Measurements from ENCODE around the gene MCMBP. TPM values are rescaled to one million over a fixed set of nuclear protein-coding genes. Genes with fewer than 3 reads are reported as not detected.
"Not testable (repeated sequence)": the region's sequence is repeated elsewhere in the genome, so short reads cannot be mapped to it uniquely, and the experiment has no call there.

The MCMBP gene
- total and polyA plus RNA-seq, 4 donors: 31.1 to 46.5 (median 42.5) TPM

- Histone ChIP-seq H3K9me3 (ENCODE audit: control insufficient read depth, insufficient read depth, low read length) (no peaks in the 10 kb centered on the region), H3K27me3 (ENCODE audit: control insufficient read depth, insufficient read depth, low read length) (no peaks in the 10 kb centered on the region), H3K4me3 (ENCODE audit: low read depth, low read length) (no peak overlapping the region), H3K4me1 (ENCODE audit: control insufficient read depth, insufficient read depth, low read length) (no peaks in the 10 kb centered on the region), H3K27ac (ENCODE audit: low read depth, low read length) (no peak overlapping the region), H3K36me3 (ENCODE audit: control insufficient read depth, insufficient read depth, low read length) (peaks cover 10% of the 10 kb centered on the region)
- DNase-seq (ENCODE audit: low read depth in 4 of 6, low spot score in 6 of 6): peak in 1 of 6 donors; percentile 7
- WGBS (ENCODE audit: insufficient coverage): 84% methylated on average over 4 of the region's 6 CpGs
These were observed 70.6 kb downstream of the MCMBP start for GRCh38 chr10:119801998-119802538.

GRCh38 chr10:119801176-119801575, 71.5 kb downstream of the MCMBP start:
- no peaks in the 10 kb centered on the region for H3K9me3 ChIP-seq (ENCODE audit: control insufficient read depth, insufficient read depth, low read length)
- WGBS (ENCODE audit: insufficient coverage): no CpG with 5 or more reads among the region's 2 CpGs
- no peak for DNase-seq (ENCODE audit: low read depth in 4 of 6, low spot score in 6 of 6)
- H3K27ac ChIP-seq (ENCODE audit: low read depth, low read length): no peak overlapping the region
- no peaks in the 10 kb centered on the region for H3K4me1 ChIP-seq (ENCODE audit: control insufficient read depth, insufficient read depth, low read length)
- peaks cover 5% of the 10 kb centered on the region for H3K36me3 ChIP-seq (ENCODE audit: control insufficient read depth, insufficient read depth, low read length)
- no peak overlapping the region for H3K4me3 ChIP-seq (ENCODE audit: low read depth, low read length)
- no peaks in the 10 kb centered on the region for H3K27me3 ChIP-seq (ENCODE audit: control insufficient read depth, insufficient read depth, low read length)

- Histone ChIP-seq H3K4me3 (ENCODE audit: low read depth, low read length) (no peak overlapping the region), H3K4me1 (ENCODE audit: control insufficient read depth, insufficient read depth, low read length) (no peaks in the 10 kb centered on the region), H3K36me3 (ENCODE audit: control insufficient read depth, insufficient read depth, low read length) (no peaks in the 10 kb centered on the region), H3K9me3 (ENCODE audit: control insufficient read depth, insufficient read depth, low read length) (no peaks in the 10 kb centered on the region), H3K27me3 (ENCODE audit: control insufficient read depth, insufficient read depth, low read length) (no peaks in the 10 kb centered on the region), H3K27ac (ENCODE audit: low read depth, low read length) (no peak overlapping the region)
- DNase-seq (ENCODE audit: low read depth in 4 of 6, low spot score in 6 of 6): peak in 1 of 6 donors; percentile 32
- no CpG with 5 or more reads among the region's 6 CpGs for WGBS (ENCODE audit: insufficient coverage)
These were observed 76.6 kb downstream of the MCMBP start for GRCh38 chr10:119796039-119796438.

- 93% methylated on average over 3 of the region's 32 CpGs for WGBS (ENCODE audit: insufficient coverage)
- not testable (repeated sequence) for H3K27ac ChIP-seq (ENCODE audit: low read depth, low read length); H3K27me3 ChIP-seq (ENCODE audit: control insufficient read depth, insufficient read depth, low read length); DNase-seq (ENCODE audit: low read depth in 4 of 6, low spot score in 6 of 6); H3K4me1 ChIP-seq (ENCODE audit: control insufficient read depth, insufficient read depth, low read length); H3K9me3 ChIP-seq (ENCODE audit: control insufficient read depth, insufficient read depth, low read length); H3K4me3 ChIP-seq (ENCODE audit: low read depth, low read length); H3K36me3 ChIP-seq (ENCODE audit: control insufficient read depth, insufficient read depth, low read length)
These were observed 77.5 kb downstream of the MCMBP start for GRCh38 chr10:119795101-119795500.

DNA sequence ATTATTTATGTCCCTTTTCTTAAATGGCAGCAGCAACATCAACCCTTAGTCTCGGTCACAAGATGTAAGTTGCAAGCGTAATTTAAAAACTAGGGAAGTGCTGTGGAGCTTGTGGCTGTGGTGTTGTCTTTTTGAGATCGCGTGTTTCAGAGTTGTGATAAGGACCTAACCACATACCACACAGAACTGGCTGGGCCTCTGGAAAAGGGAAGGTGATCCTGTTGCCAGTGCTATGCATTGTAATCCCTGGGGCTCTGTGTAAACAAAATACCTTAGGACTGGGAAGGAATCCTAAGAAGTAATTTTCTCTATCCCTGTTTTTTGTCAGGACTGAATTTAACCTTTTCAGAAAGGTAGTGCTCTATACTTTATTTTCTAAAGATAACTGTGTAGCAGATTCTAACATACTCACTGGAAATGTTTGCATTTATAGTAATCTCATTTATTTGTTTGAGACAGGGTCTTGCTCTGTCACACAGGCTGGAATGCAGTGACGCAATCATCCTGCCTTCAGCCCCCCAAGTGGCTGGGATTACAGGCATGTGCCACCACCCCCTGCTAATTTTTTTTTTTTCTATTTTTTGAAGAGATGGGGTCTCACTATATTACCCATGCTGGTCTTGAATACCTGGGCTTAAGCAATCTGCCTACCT, 86.4 kb downstream of the MCMBP start:
- WGBS (ENCODE audit: insufficient coverage): no CpG with 5 or more reads among the region's 5 CpGs
- H3K4me3 ChIP-seq (ENCODE audit: low read depth, low read length): no peak overlapping the region
- no peaks in the 10 kb centered on the region for H3K27me3 ChIP-seq (ENCODE audit: control insufficient read depth, insufficient read depth, low read length)
- H3K36me3 ChIP-seq (ENCODE audit: control insufficient read depth, insufficient read depth, low read length): peaks cover 5% of the 10 kb centered on the region
- no peaks in the 10 kb centered on the region for H3K9me3 ChIP-seq (ENCODE audit: control insufficient read depth, insufficient read depth, low read length)
- no peak for DNase-seq (ENCODE audit: low read depth in 4 of 6, low spot score in 6 of 6)
- no peaks in the 10 kb centered on the region for H3K4me1 ChIP-seq (ENCODE audit: control insufficient read depth, insufficient read depth, low read length)
- no peak overlapping the region for H3K27ac ChIP-seq (ENCODE audit: low read depth, low read length)

DNA sequence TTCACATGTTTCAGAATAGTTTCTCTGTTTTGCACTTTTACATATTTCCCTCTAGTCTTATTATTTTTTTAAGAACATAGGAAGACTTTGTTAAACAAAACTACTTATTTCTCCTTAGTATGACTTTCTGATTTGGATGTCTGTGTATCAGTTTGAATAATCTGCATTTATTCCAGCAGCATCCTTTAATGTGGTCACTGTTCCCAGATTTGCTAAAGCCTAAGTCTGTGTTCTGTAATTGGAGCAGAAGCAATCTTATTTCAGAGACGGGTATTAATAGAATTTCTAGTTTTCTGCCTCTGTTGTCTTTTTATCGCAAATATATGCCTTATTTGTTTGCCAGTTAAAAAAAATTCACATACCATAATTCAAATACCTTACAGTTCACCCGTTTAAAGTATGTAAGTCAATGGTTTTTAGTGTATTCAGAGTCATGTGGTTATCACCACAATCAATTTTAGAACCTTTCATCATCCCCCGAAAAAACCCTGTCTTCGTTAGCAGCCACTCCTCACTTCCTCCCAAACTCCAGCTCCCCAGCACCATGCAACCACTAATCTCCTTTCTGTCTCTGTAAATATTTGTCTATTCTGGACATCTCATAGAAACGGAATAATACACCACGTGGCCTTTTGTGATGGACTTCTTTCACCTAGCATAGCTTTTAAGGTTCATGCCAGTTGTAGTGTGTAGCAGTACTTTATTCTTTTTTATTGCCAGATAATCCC, 88.1 kb downstream of the MCMBP start:
- no peak for DNase-seq (ENCODE audit: low read depth in 4 of 6, low spot score in 6 of 6)
- Histone ChIP-seq H3K4me3 (ENCODE audit: low read depth, low read length) (no peak overlapping the region), H3K27ac (ENCODE audit: low read depth, low read length) (no peak overlapping the region), H3K36me3 (ENCODE audit: control insufficient read depth, insufficient read depth, low read length) (peaks cover 5% of the 10 kb centered on the region), H3K4me1 (ENCODE audit: control insufficient read depth, insufficient read depth, low read length) (no peaks in the 10 kb centered on the region), H3K9me3 (ENCODE audit: control insufficient read depth, insufficient read depth, low read length) (no peaks in the 10 kb centered on the region), H3K27me3 (ENCODE audit: control insufficient read depth, insufficient read depth, low read length) (no peaks in the 10 kb centered on the region)
- WGBS (ENCODE audit: insufficient coverage): 73% methylated on average over 2 of the region's 7 CpGs

- no peak for DNase-seq (ENCODE audit: low read depth in 4 of 6, low spot score in 6 of 6)
- Histone ChIP-seq H3K27ac (ENCODE audit: low read depth, low read length) (no peak overlapping the region), H3K4me3 (ENCODE audit: low read depth, low read length) (no peak overlapping the region), H3K9me3 (ENCODE audit: control insufficient read depth, insufficient read depth, low read length) (no peaks in the 10 kb centered on the region), H3K27me3 (ENCODE audit: control insufficient read depth, insufficient read depth, low read length) (no peaks in the 10 kb centered on the region), H3K4me1 (ENCODE audit: control insufficient read depth, insufficient read depth, low read length) (no peaks in the 10 kb centered on the region), H3K36me3 (ENCODE audit: control insufficient read depth, insufficient read depth, low read length) (peaks cover 5% of the 10 kb centered on the region)
- WGBS (ENCODE audit: insufficient coverage): no CpG with 5 or more reads among the region's 7 CpGs
These were observed 89.0 kb downstream of the MCMBP start for GRCh38 chr10:119783665-119784027.

DNA sequence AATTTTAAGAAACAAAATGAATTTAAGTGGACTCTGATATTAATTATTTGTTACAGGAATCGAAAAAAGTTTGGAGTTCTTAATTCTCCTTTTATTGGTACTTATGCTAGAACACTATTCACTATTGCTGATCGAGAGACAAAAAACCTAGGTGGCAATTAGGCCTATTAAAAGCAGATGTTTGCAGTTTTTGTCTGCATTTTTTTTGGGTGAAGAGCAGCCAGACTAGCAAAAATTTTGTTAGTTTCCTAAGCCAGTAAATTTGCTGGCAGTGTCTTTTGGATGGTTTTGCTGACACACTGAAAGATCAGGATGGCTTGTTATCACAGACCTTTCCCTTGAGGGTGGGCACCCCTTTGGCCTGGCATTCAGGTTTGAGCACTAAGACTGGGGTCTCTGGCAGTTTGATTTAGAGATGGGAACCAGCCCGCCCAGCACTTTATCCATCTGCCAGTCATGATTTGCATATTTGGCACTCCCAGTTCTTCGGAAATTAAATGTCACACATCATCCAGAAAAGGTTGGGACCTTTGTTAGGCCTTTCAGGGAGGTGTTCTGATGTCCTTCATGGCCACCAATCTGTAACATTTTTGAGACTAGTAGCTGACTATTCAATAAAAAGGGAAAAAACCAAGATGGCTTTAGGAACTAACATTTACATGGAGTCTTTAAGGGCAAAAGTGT, 89.5 kb downstream of the MCMBP start:
- Histone ChIP-seq H3K36me3 (ENCODE audit: control insufficient read depth, insufficient read depth, low read length) (peaks cover 5% of the 10 kb centered on the region), H3K9me3 (ENCODE audit: control insufficient read depth, insufficient read depth, low read length) (no peaks in the 10 kb centered on the region), H3K27ac (ENCODE audit: low read depth, low read length) (no peak overlapping the region), H3K27me3 (ENCODE audit: control insufficient read depth, insufficient read depth, low read length) (no peaks in the 10 kb centered on the region), H3K4me1 (ENCODE audit: control insufficient read depth, insufficient read depth, low read length) (no peaks in the 10 kb centered on the region), H3K4me3 (ENCODE audit: low read depth, low read length) (no peak overlapping the region)
- 70% methylated on average over 1 of the region's 4 CpGs for WGBS (ENCODE audit: insufficient coverage)
- peak in 1 of 6 donors; percentile 17 for DNase-seq (ENCODE audit: low read depth in 4 of 6, low spot score in 6 of 6)

- Histone ChIP-seq H3K27me3 (ENCODE audit: control insufficient read depth, insufficient read depth, low read length) (no peaks in the 10 kb centered on the region), H3K4me1 (ENCODE audit: control insufficient read depth, insufficient read depth, low read length) (no peaks in the 10 kb centered on the region), H3K9me3 (ENCODE audit: control insufficient read depth, insufficient read depth, low read length) (no peaks in the 10 kb centered on the region), H3K36me3 (ENCODE audit: control insufficient read depth, insufficient read depth, low read length) (peaks cover 3% of the 10 kb centered on the region), H3K27ac (ENCODE audit: low read depth, low read length) (no peak overlapping the region), H3K4me3 (ENCODE audit: low read depth, low read length) (no peak overlapping the region)
- WGBS (ENCODE audit: insufficient coverage): 82% methylated on average over 2 of the region's 2 CpGs
- no peak for DNase-seq (ENCODE audit: low read depth in 4 of 6, low spot score in 6 of 6)
These were observed 91.1 kb downstream of the MCMBP start for GRCh38 chr10:119781498-119781897.

All from spinal cord (tissue), 10 donors.